HG03432 (cell line): Measurements from ENCODE around the gene ELL2.
"Not testable (repeated sequence)": the region's sequence is repeated elsewhere in the genome, so short reads cannot be mapped to it uniquely, and the experiment has no call there.

Source experiments
- ATAC-seq: cut with Tn5 transposase; IDR thresholded peaks from one replicate; pipeline ENCODE4 v1.9.1; 2021; ENCODE audit warnings: mild to moderate bottlenecking, moderate library complexity; ENCODE audit not compliant: unreplicated experiment

ELL2 gene

DNA sequence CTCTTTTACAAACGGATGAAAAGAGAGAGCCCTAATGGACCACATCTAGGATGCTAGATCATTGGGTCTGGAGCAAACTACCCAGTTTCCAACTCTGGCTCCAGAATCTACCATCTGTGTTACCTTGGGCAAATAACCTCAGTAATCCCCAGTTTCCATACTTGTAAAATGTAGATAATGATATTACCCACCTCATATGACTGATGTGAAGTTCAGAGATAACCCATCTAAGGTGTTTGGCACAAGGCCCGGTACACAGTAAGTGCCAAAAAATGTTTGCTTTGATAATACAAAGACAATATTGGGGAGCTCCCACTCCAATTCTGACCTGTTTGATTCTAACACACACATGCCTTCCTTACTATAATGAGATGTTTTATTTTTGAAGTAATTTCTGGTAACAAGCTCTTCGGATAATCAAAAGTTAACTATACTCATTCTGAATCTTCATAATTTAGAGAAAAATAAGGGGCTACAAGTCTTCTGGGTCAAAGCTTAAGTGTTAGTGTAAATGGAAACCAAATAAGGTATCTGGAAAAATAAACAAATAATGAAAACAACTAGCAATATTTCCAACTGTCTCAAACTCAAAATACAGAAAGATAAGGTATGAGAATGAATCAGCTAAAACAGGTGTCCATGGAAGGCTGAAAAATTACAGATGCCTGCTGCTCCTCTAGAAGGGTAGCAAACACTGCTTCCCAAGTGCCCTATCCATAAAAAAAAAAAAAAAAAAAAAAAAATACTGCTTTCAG is 30.4 kb downstream of the ELL2 start:
- no peak for ATAC-seq

DNA sequence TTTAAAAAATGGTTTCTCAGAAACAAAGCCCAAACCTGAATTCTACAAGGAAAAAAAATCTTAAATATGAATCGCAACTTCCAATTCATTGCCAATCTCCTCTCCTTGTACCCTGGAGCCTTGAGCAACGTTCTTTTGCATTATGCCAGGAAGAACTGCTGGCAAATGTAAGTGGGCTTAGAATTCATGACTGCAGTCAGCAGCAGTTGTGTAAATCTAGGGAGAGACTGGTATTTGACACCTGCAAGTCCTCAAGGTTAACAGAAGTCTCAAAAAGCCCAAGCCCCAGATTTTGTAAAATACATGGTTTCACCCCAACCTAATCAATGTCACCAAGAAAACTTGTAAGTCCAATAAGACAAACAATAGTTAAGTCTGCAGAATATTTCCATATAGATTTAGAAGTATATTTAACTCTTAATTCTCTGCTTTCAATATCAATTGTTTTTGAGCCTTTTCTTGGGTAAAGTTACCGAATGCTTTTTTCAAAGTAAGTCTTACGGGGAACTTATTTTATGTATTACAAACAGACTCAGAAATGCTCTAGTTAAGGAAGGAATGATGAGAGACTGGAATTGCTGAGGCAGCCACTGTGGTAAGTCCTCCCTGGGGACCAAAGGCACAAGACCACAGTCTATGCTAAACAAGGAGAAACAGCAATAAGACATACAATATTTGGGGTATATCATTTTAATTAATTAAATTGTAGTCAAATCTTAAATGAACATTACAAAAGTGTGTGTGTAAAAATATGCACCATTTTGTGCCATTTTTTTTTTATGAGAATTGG is 31.3 kb downstream of the ELL2 start:
- no peak for ATAC-seq

DNA sequence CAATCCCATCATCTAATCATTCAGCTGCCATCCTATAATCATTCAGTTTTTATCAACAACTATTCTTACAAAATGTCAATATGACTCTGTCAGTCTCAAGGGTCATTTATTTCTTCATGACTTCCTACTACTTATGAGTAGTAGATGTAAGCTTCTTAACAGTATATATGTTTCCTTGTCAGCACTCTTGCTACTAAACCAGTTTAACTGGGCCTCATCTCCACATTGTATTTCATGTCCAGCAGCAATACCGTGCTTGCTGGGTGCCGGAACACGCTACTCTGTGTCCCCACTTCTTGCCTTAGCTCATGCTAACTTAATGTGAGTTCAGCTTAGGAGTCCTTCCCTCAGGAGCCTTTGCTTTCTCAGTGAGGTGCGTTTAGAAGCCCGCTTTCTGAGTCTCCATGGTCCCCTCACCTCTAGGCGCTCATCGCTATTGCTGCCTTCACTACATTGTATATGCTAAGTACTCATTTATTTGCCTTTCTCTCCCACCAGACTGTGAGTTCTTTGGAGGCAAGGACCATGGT is 32.9 kb downstream of the ELL2 start:
- no peak for ATAC-seq

DNA sequence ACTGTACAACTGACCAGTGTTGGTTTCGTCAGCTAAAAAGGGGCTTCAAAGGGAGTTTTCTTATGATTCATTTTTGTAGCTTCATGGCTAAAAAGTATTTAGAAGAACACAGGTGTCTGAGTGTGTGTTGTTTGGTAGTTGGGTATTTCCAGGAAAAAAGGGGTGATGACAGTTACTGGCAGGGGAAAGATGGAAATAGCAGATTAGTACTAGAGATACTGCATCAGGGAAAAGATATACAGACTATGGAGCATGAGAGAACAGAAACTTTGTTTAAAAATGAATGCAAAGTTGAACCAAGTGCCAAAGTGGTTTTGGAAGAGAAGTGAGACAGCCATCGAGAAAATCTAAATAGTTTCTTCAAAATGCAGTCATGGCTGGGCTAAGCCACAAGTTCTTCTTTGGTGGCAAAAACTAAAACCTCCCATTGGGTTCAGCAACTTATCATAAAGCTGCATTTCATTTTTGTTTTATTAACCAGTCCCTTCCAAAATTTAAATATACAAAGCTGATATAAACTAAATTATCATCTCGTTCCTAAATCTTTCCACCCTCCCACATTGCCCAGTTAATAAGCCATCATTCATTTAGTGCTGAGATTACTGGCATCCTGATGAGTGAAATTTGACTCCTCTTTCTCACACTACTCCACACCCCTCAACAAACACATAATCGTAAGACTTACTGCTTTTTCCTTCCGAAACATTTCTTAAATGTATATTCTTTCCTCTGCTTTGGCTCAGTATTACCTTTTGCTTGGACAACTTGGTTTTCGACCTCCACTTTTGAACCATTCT is 33.5 kb downstream of the ELL2 start:
- ATAC-seq, result peak; percentile 49

DNA sequence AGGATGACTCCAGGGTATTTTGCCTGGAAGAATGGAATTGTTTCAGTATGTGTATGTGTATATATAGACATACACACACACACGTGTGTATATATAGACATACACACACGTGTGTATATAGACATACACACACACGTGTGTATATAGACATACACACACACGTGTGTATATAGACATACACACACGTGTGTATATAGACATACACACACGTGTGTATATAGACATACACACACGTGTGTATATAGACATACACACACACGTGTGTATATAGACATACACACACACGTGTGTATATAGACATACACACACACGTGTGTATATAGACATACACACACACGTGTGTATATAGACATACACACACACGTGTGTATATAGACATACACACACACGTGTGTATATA is 34.4 kb downstream of the ELL2 start:
- ATAC-seq, result not testable (repeated sequence)

DNA sequence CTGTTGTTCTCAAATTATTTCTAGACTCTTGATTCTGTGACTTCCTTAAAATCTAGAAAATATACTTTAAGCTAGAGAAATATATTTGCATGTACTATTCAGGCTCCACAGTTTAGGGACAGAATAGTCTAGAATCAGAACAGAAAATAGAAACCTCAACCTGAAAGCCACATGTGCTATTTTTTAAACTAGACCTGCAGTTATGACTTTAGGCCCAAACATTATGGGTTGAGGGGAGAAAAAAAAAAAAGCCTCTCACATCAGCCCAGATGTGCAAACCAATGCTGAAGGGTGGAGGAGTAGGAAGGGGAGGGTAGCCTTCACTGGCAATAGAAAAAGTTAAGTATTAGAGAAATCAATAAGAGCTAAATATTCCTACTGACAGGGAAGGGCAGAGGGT is 35.7 kb downstream of the ELL2 start:
- ATAC-seq, result peak; percentile 51

DNA sequence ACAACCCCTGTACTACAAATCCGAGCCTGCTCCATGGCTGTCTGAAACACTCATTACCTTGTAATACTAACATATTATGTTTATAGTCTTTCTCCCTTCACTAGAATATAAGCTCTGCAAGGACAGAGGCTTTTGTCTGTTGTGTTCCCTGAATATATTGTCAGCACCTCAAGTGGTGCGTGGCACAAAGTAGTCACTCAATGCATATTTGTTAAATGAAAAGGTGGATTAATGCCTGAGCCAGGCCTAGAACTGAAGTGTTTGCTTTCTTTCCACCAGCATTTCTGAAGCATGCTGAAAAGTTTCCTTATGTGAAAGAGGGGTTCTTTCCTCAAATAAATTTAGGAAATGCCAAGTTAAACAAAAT is 36.3 kb downstream of the ELL2 start:
- ATAC-seq, result no peak

DNA sequence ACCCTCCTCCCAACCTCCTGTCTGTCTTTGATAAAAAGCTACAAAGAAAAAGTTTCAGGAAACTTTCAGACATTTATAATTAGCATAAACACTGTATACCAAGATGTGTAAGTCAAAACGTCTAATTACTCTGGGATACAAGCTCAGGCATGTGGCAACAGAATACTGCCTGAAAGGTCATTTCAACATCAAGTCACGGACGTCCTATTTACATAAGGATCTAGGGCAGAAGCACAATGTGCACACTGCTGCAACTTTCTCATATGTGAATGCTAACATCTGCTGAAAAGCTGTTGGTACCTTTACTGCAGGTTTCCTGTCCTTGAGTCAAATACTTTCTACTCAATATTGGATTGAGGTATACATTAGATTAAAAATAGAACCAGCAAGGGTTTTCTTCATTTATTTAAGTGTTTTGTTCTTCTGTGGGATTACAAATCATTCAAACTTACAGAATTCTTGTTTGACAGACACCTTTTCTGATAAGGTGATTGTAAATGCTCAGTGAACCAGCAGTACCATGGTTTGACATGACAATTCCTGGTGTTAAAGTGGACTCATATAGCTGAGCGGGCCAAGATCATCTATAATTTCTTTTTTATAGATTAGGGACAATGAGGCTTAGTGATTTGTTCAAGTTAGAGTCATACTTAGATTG is 36.8 kb downstream of the ELL2 start:
- ATAC-seq, result peak; percentile 31

DNA sequence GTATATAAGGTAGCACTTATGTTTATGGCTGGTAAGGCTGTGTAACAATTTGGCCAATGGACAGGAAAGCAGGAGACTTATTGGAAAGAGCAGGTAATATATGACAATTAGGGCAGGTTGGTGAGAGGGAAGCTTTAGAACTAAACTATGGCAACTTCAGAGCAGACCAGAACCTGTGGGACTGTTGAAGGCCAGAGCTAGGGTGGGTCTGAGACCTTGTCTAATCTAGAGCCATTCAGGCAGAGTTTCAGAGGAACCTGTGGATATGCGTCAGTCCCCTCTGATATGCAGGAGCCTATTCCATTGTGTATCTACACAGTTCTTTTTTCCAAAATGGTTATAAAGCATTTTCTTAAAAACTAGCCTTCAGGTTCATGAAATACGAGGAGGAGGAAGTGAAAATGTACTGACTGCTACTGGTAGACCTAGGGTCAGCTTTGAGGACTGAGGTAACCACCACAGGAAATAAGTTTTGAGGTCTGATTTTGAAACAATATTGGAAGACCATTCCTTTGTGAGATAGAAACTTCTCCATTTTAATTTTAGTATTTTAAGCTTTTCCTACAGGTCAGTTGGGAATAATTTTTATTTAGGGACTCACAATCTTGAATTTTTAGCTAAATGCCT is 37.6 kb downstream of the ELL2 start:
- peak; percentile 37 for ATAC-seq

DNA sequence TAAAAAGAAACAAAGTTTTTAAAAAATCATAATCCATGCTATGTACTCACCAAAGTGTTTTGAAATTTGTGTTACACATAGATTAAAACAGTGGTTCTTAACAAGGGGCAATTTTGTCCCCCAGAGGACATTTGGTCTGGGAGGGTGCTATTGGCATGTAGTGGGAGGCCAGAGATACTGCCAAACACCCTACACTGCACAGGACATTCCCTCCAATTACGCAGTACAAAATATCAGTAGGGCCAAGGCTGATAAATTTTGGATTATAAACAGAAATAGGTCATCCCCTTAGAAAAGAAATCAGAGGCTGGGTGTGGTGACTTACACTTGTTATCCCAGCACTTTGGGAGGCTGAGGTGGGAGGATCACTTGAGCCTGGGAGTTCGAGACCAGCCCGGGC is 38.9 kb downstream of the ELL2 start:
- ATAC-seq, result no peak

DNA sequence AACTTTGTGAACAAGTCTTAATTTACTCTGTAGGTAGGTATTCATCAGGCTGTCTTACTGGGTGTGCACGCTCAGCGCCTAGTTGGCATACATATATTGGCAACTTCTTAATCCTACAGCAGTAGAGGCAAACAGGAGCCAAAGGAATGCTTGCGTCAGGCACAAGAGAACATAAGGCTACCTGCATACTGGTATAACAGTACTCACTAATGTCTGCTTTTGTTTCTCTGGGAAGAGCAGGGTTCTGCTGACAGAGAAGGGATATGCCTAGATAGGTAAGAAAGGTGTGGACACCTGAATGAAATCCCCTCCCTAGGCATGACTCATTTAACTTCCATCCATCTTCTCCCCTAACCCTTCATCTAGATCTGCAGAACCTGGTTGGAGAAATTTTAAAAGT is 40.1 kb downstream of the ELL2 start:
- no peak for ATAC-seq

DNA sequence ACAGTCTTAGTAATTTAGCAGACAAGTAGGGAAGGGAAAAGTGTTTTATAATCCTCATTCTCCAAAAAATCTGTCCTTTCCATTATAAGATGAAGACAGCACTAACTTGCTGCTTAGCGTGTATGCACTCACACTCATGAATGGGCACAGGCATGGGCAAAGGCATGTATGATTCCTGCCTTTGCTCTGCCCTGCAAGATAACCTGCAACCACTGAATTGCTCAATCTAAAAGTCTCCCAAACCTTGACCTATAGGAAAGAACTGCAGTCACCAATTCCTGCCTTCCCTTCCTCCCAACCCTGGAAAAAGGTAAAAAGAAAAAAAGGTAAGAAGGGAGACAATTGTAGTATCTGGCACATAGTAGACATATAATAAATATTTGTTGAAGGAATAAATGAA is 40.8 kb downstream of the ELL2 start:
- no peak for ATAC-seq

DNA sequence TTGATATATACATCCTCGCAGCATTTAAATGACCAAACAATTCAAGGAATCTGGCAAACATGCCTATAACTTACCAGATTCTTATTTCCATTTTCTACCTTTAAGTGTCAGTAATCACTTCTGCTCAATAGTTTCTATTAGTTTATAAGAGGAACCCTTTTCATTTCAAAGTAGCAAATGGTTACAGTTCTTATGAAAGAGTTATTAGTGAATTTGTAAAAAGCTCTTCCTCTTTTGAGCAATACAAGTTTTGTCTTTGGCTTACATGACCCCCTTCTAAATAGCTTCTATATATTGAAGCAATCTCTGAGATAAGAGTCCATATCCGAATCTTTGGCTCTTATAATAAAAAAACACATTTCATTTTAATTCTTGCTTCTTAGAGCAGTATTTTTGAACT is 42.0 kb downstream of the ELL2 start:
- no peak for ATAC-seq

DNA sequence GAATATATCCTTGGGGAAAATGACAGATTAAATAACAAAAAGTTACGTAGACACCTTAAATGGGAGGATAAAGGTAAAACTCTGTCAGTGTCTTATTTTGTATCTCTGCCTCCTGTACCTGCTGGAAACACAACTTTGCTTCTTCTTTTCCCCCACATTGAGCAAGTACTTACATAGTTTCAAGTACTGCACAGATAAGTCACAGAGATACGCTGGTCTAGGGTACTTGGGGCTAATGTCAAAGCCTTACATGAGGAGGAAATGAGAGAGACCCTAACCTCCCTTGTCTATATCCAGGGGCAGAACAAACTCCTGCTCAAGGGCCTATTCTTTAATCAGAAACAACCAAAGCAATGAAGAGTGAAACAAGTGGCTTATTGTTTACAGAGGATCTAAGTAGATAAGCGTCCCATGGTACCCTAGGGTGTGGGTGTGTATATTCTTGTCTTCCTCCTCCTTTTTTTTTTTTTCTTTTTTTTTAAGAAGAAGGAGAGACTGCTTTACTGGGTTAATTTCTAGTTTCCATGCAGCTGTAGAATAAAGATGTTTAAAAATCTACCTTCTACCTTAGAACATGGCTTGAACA is 43.1 kb downstream of the ELL2 start:
- no peak for ATAC-seq

DNA sequence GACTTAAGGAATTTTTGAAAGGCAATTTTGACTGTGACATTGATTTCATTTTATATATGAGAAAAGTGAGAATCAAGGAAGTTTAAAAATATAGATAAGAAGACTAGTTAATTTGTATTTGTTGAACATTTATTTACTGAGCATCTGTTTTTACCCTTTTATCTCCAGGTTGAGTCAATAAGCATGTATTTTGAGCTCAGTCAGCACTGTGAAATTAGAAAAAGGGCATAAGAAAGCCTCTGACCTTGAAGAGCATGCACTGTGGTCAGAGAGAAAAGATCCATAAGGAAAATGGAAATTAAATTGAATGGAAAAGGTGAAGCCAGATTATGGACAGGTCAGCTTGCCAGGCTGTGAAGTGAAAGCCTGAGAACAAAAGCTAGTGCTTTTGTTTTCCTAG is 44.4 kb downstream of the ELL2 start:
- no peak for ATAC-seq

DNA sequence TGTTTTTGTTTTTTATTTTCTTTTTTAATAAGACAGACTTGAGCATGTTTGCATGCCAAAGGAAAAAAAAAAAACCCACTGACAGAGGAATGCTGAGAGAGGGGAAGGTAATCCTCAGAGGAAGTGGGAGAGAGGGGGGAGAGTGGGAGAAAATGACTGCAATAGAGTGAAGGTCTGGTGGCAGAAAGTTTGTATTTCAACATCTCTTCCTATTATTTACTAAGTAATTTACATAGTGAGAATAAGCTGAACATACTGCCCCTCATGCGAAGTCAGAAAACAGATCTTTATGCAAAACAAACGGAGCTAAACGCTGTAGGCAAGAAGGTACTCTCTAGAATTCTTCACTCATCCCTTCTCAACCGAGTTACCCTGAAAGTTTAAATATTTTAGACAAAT is 45.0 kb downstream of the ELL2 start:
- ATAC-seq, result no peak

DNA sequence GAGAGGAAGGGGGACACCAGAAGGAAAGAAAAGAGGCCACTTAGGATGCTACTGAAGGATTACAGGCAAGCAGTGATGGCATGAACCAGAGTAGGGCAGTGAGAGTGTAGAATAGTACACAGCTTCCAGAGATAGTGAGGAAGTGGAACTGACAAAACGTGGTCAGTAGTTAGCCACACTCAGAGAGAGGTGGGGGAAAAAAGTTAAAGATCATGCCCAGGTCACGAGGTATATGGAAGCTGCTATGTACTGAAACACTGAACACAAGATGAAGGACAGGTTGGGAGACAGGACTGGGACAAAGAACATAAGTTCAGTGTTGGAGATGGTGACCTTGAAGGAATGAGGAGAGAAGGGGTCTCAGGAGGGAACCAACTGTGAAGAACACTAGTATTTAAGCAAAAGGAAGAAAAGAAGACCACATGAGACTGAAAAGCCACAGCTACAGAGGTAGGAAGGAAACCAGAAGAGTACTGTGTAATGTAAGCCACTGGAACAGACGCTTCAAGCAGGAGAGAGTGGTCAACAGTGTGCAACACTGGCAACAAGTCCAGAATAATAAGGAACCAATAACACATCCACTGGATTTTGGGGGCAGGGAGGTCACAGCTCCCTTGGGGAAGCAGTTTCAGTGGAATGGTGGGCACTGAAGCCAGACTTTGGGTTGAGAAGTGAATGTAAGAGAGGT is 45.5 kb downstream of the ELL2 start:
- ATAC-seq, result peak; percentile 71

DNA sequence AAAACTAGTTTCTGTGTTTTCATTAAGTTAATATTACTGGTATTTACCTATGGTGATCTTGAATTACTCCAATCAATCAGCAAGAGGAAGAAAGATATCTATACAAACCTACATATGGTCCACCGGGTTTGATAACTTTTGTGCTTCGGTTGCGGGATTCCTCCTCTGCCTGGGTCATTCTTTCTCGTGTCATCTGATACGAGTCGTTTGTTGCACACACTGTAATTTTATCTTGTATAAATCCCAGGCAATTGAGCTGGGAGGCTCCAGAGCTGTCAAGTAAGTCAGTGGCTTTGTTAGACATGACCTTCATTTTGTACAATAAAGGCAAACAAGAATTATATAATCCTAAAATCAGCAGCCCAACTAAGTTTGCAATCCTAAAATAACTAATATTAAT is 48.0 kb downstream of the ELL2 start:
- no peak for ATAC-seq

DNA sequence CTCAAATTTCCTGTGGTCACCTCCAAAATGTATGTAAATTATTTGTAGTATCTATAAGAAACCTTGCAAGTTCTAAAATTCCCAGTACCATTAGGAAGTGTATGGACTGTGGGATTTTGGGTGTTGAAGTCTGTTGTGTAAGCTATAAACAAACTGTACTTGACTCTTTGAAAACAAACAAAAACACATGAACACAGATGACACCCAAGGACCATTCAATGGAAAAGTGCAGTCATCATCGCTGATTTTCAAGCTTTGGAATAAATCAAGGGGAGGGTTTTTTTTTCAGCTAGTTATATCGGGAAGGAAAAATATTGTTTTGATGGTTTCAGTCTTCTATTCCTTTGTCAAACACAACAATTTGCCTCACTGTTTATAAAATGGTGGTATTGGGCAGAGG is 49.6 kb downstream of the ELL2 start:
- ATAC-seq, result no peak

DNA sequence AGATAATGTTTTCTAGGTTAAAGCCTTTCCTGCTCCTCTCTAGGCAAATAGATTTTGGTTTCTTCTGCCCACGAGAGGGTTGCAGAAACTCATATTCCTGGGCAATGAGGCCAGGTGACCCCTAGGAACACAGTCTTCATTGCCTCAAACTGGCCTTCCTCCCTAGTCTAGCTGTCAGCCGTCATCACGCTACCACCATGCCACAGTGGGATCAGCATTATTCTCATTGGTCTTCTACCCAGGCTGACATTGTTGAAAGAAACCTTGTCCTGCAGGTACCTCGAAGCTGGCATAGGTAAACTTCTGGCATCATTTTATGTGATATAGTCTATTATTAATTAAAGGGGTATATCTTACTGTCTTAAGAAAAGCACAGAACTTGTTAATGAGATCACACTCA is 51.1 kb downstream of the ELL2 start:
- ATAC-seq, result no peak
